Fibroblast of pulmonary artery (primary cell): Measurements from ENCODE around the gene OPALIN.
A peak's percentile ranks its signal among the peaks of the same experiment; 100 is the strongest.

Experiments used
- DNase-seq: peaks from one replicate; pipeline ENCODE4 v3.0.0-alpha.2; 2010; ENCODE audit warnings: low read depth
- H3K4me3 ChIP-seq: replicated peaks from 2 replicates; pipeline ENCODE4 v1.5.1; 2011; ENCODE audit warnings: low read depth, mild to moderate bottlenecking, control low read depth, low read length, moderate library complexity
- TF ChIP-seq, protein P1 (sequence below): IDR thresholded peaks from 2 replicates; pipeline ENCODE4 v1.5.1; 2011; ENCODE audit warnings: mild to moderate bottlenecking, control low read depth, low read length, inconsistent platforms; ENCODE audit errors: missing control alignments

OPALIN gene

GRCh38 chr10:96400465-96400864, 41.7 kb upstream of the OPALIN start:
- H3K4me3 ChIP-seq, result no peak overlapping the region
- no peak for DNase-seq
- TF ChIP-seq, protein P1, sequence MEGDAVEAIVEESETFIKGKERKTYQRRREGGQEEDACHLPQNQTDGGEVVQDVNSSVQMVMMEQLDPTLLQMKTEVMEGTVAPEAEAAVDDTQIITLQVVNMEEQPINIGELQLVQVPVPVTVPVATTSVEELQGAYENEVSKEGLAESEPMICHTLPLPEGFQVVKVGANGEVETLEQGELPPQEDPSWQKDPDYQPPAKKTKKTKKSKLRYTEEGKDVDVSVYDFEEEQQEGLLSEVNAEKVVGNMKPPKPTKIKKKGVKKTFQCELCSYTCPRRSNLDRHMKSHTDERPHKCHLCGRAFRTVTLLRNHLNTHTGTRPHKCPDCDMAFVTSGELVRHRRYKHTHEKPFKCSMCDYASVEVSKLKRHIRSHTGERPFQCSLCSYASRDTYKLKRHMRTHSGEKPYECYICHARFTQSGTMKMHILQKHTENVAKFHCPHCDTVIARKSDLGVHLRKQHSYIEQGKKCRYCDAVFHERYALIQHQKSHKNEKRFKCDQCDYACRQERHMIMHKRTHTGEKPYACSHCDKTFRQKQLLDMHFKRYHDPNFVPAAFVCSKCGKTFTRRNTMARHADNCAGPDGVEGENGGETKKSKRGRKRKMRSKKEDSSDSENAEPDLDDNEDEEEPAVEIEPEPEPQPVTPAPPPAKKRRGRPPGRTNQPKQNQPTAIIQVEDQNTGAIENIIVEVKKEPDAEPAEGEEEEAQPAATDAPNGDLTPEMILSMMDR, result no peak

DNA sequence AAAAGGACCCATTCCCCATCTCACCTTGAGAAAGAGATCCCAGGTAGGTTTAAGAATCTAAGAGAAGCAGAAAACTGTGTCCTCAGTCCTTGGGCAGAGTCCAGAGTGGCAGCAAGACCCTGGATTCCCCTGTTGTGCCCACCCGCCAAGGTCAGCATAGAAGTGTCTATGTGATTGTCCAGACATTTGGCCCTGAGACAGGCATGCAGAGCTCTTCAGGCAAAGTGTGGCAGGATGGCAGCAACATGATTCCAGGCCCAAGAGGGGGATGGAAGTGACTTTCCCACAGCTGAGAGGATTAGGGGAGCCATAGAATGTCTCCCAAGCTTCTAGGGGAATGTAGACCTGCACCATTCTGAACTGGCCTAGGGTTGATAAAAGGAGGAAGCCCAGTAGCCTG, 39.1 kb upstream of the OPALIN start:
- DNase-seq, result no peak
- no peak overlapping the region for H3K4me3 ChIP-seq
- TF ChIP-seq, protein P1, result no peak

GRCh38 chr10:96395931-96396877, 37.4 kb upstream of the OPALIN start:
- no peak overlapping the region for H3K4me3 ChIP-seq
- DNase-seq, result peak; percentile 81
- TF ChIP-seq, protein P1, result peak; percentile 84

DNA sequence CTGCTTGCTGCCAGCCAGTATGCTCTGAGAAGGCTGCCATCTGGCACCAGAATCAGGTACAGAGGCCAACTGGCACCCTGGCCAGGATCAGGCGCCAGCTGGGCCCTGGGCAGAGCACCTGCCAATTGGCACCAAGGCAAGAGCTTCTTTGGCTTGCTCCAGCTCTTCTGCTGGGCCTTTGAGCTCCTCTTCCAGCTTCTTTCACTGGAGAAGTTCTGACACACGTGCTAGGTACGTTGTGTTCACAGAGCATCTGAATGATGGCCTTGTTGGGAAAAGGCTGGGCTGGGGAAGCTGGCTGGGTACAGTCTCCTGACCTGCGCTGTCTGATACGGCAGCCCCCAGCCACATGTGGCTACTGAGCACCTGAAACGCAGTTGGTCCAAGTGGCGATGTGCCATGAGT, 31.7 kb upstream of the OPALIN start:
- TF ChIP-seq, protein P1, result no peak
- DNase-seq, result no peak
- H3K4me3 ChIP-seq, result no peak overlapping the region

- TF ChIP-seq, protein P1, result no peak
- no peak for DNase-seq
- H3K4me3 ChIP-seq, result no peak overlapping the region
Measured at GRCh38 chr10:96389785-96390184, 31.0 kb upstream of the OPALIN start.

GRCh38 chr10:96387601-96388000, 28.8 kb upstream of the OPALIN start:
- H3K4me3 ChIP-seq, result no peak overlapping the region
- no peak for DNase-seq
- TF ChIP-seq, protein P1, result no peak
